Natural killer cell treated with Interleukin-12 subunit alpha and Interleukin-12 subunit beta and Interleukin-15 and Interleukin-18, amount 100 ng/mL, for 72 hours (primary cell): ENCODE measurements around the gene CDC14A. TPM values are rescaled to one million over a fixed set of nuclear protein-coding genes. Genes with fewer than 3 reads are reported as not detected.

Experiments
- ATAC-seq, 2 donors: fragments of 150-1000 bp; cut with Tn5 transposase in 1 of 2; sonication (Bioruptor Pico), chemical (Tn5 transposase) in 1 of 2; 2 replicates each; pipeline ENCODE4 v1.10.0; 2021
- DNase-seq: peaks from one replicate; pipeline ENCODE4 v3.0.0; 2022; ENCODE audit warnings: low spot score
- H3K27ac Mint-ChIP-seq, 2 donors: 1 replicate in 1 of 2; 2 replicates in 1 of 2; pipeline ENCODE4 v1.8.0; 2022; ENCODE audit warnings: mixed read lengths in 2 of 2, mild to moderate bottlenecking in 1 of 2, moderate library complexity in 1 of 2
- H3K27me3 Mint-ChIP-seq, 2 donors: 1 replicate in 1 of 2; 2 replicates in 1 of 2; pipeline ENCODE4 v1.8.0; 2022; ENCODE audit warnings: mixed read lengths in 2 of 2
- H3K36me3 Mint-ChIP-seq: one replicate; pipeline ENCODE4 v1.8.0; 2022; ENCODE audit warnings: mixed read lengths
- H3K4me1 Mint-ChIP-seq, 2 donors: 1 replicate in 1 of 2; 2 replicates in 1 of 2; pipeline ENCODE4 v1.8.0; 2022; ENCODE audit warnings: low read depth in 2 of 2, mixed read lengths in 2 of 2, mild to moderate bottlenecking in 1 of 2
- H3K4me3 Mint-ChIP-seq: one replicate; pipeline ENCODE4 v1.8.0; 2022; ENCODE audit warnings: mixed read lengths
- H3K9me3 Mint-ChIP-seq: 2 replicates; pipeline ENCODE4 v1.8.0; 2022; ENCODE audit warnings: mixed read lengths
- total RNA-seq, 2 donors: library from RNA; stranded (reverse); gene quantifications; one replicate each; pipeline ENCODE4 v1.2.3, GENCODE V29; 2022

Gene CDC14A
- total RNA-seq, 2 donors from 2014 or later: 15.0 to 26.9 TPM

GRCh38 chr1:100485855-100486258 lies 133.6 kb downstream of the CDC14A start:
- Mint-ChIP-seq H3K4me3 (no peak overlapping the region), H3K4me1 (no peaks in the 10 kb centered on the region), H3K36me3 (peaks cover 5% of the 10 kb centered on the region), H3K27me3 (no peaks in the 10 kb centered on the region), H3K9me3 (no peaks in the 10 kb centered on the region), H3K27ac (peak overlapping the region in 1 of 2 donors; percentile 17)
- ATAC-seq: no peak
- no peak for DNase-seq

- Mint-ChIP-seq H3K36me3 (peaks cover 23% of the 10 kb centered on the region), H3K27me3 (no peaks in the 10 kb centered on the region), H3K4me3 (no peak overlapping the region), H3K27ac (no peak overlapping the region), H3K4me1 (peaks cover 0 to 5% of the 10 kb centered on the region in 2 donors), H3K9me3 (no peaks in the 10 kb centered on the region)
- DNase-seq: no peak
- ATAC-seq: no peak
These were observed 142.2 kb downstream of the CDC14A start for GRCh38 chr1:100494393-100495084.

GRCh38 chr1:100496896-100497295 lies 144.6 kb downstream of the CDC14A start:
- peaks cover 0 to 5% of the 10 kb centered on the region in 2 donors for H3K4me1 Mint-ChIP-seq
- no peak overlapping the region for H3K4me3 Mint-ChIP-seq
- peaks cover 26% of the 10 kb centered on the region for H3K36me3 Mint-ChIP-seq
- ATAC-seq (no peak), DNase-seq (no peak)
- no peaks in the 10 kb centered on the region for H3K27me3 Mint-ChIP-seq
- H3K27ac Mint-ChIP-seq: no peak overlapping the region
- H3K9me3 Mint-ChIP-seq: no peaks in the 10 kb centered on the region

GRCh38 chr1:100497796-100498195 lies 145.5 kb downstream of the CDC14A start:
- H3K4me3 Mint-ChIP-seq: no peak overlapping the region
- H3K27ac Mint-ChIP-seq: no peak overlapping the region
- H3K36me3 Mint-ChIP-seq: peaks cover 26% of the 10 kb centered on the region
- H3K4me1 Mint-ChIP-seq: peaks cover 0 to under 1% of the 10 kb centered on the region in 2 donors
- no peaks in the 10 kb centered on the region for H3K9me3 Mint-ChIP-seq
- no peak for ATAC-seq
- DNase-seq: no peak
- no peaks in the 10 kb centered on the region for H3K27me3 Mint-ChIP-seq

- H3K27ac Mint-ChIP-seq: peak overlapping the region in 1 of 2 donors; percentile 9
- H3K36me3 Mint-ChIP-seq: peaks cover 26% of the 10 kb centered on the region
These were observed 147.0 kb downstream of the CDC14A start for GRCh38 chr1:100499194-100499811.

GRCh38 chr1:100502052-100502792 lies 149.9 kb downstream of the CDC14A start:
- DNase-seq (no peak), ATAC-seq (no peak)
- peaks cover 16% of the 10 kb centered on the region for H3K36me3 Mint-ChIP-seq
- H3K27ac Mint-ChIP-seq: peak overlapping the region in 1 of 2 donors; percentile 62
- H3K4me3 Mint-ChIP-seq: no peak overlapping the region
- no peaks in the 10 kb centered on the region for H3K4me1 Mint-ChIP-seq
- no peaks in the 10 kb centered on the region for H3K27me3 Mint-ChIP-seq
- H3K9me3 Mint-ChIP-seq: no peaks in the 10 kb centered on the region

More at GRCh38 chr1:100499194-100499811, 147.0 kb downstream of the CDC14A start:
- Mint-ChIP-seq H3K4me1 (no peaks in the 10 kb centered on the region), H3K4me3 (no peak overlapping the region), H3K9me3 (no peaks in the 10 kb centered on the region), H3K27me3 (no peaks in the 10 kb centered on the region)
- DNase-seq (no peak), ATAC-seq (no peak)

- H3K4me3 Mint-ChIP-seq: no peak overlapping the region
- H3K9me3 Mint-ChIP-seq: no peaks in the 10 kb centered on the region
- H3K27me3 Mint-ChIP-seq: no peaks in the 10 kb centered on the region
- H3K4me1 Mint-ChIP-seq: peaks cover 0 to 6% of the 10 kb centered on the region in 2 donors
- H3K27ac Mint-ChIP-seq: no peak overlapping the region
- peaks cover 4% of the 10 kb centered on the region for H3K36me3 Mint-ChIP-seq
- DNase-seq: no peak
- no peak for ATAC-seq
These were observed 153.9 kb downstream of the CDC14A start for GRCh38 chr1:100506217-100506616.

- H3K27me3 Mint-ChIP-seq: no peaks in the 10 kb centered on the region
- H3K4me3 Mint-ChIP-seq: no peak overlapping the region
- peaks cover 4 to 6% of the 10 kb centered on the region in 2 donors for H3K4me1 Mint-ChIP-seq
- ATAC-seq (no peak), DNase-seq (no peak)
- H3K27ac Mint-ChIP-seq: no peak overlapping the region
- no peaks in the 10 kb centered on the region for H3K9me3 Mint-ChIP-seq
- H3K36me3 Mint-ChIP-seq: peaks cover 4% of the 10 kb centered on the region
These were observed 158.1 kb downstream of the CDC14A start for GRCh38 chr1:100510451-100510850.

- H3K4me3 Mint-ChIP-seq: no peak overlapping the region
- no peaks in the 10 kb centered on the region for H3K9me3 Mint-ChIP-seq
- no peaks in the 10 kb centered on the region for H3K27me3 Mint-ChIP-seq
- peaks cover 4% of the 10 kb centered on the region for H3K36me3 Mint-ChIP-seq
- peaks cover 8 to 9% of the 10 kb centered on the region in 2 donors for H3K4me1 Mint-ChIP-seq
- ATAC-seq: no peak
- DNase-seq: no peak
- no peak overlapping the region for H3K27ac Mint-ChIP-seq
These were observed 158.8 kb downstream of the CDC14A start for GRCh38 chr1:100511058-100511457.

- DNase-seq (no peak), ATAC-seq (peak in 1 of 2 donors; percentile 61)
- H3K4me3 Mint-ChIP-seq: no peak overlapping the region
- no peak overlapping the region for H3K27ac Mint-ChIP-seq
- peaks cover 4% of the 10 kb centered on the region for H3K36me3 Mint-ChIP-seq
- peaks cover 11 to 12% of the 10 kb centered on the region in 2 donors for H3K4me1 Mint-ChIP-seq
- no peaks in the 10 kb centered on the region for H3K9me3 Mint-ChIP-seq
- H3K27me3 Mint-ChIP-seq: no peaks in the 10 kb centered on the region
These were observed 159.5 kb downstream of the CDC14A start for GRCh38 chr1:100511773-100512172.

- no peaks in the 10 kb centered on the region for H3K27me3 Mint-ChIP-seq
- no peak overlapping the region for H3K27ac Mint-ChIP-seq
- H3K9me3 Mint-ChIP-seq: no peaks in the 10 kb centered on the region
- no peak for DNase-seq
- H3K4me3 Mint-ChIP-seq: no peak overlapping the region
- H3K4me1 Mint-ChIP-seq: peaks cover 16% of the 10 kb centered on the region in 2 donors
- H3K36me3 Mint-ChIP-seq: peaks cover 4% of the 10 kb centered on the region
- ATAC-seq: peak in 1 of 2 donors; percentile 49
These were observed 160.6 kb downstream of the CDC14A start for GRCh38 chr1:100512803-100513352.

GRCh38 chr1:100516857-100517256 lies 164.6 kb downstream of the CDC14A start:
- Mint-ChIP-seq H3K27ac (peak overlapping the region; percentile 50 to 81), H3K4me3 (no peak overlapping the region), H3K9me3 (no peaks in the 10 kb centered on the region), H3K27me3 (no peaks in the 10 kb centered on the region), H3K36me3 (peaks cover 5% of the 10 kb centered on the region), H3K4me1 (peaks cover 10 to 20% of the 10 kb centered on the region in 2 donors)
- peak; percentile 68 to 89 for ATAC-seq
- DNase-seq: no peak

GRCh38 chr1:100517515-100517914 lies 165.2 kb downstream of the CDC14A start:
- DNase-seq: no peak
- Mint-ChIP-seq H3K4me3 (no peak overlapping the region), H3K4me1 (peaks cover 10 to 20% of the 10 kb centered on the region in 2 donors), H3K36me3 (peaks cover 5% of the 10 kb centered on the region), H3K27me3 (no peaks in the 10 kb centered on the region), H3K9me3 (no peaks in the 10 kb centered on the region), H3K27ac (peak overlapping the region in 1 of 2 donors; percentile 81)
- ATAC-seq: no peak
